ENCODE measurements around the gene OR52N5. TPM values are rescaled to one million over a fixed set of nuclear protein-coding genes. Genes with fewer than 3 reads are reported as not detected.

Gene OR52N5
- total and polyA plus RNA-seq, 2 experiments from 2014 or later, result not detected

GRCh38 chr11:5736396-5736795 is 46.8 kb downstream of the OR52N5 start, which contains the start of gene OR56B1:
Gene OR56B1 (plus strand): TSS chr11:5736448. CDS start chr11:5736517, 69 bp downstream.
- Histone ChIP-seq H3K4me1 (ENCODE audit: insufficient read depth) (no peaks in the 10 kb centered on the region), H3K27ac (no peak within 1 kb of the TSS), H3K9me2 (replicated peaks; ENCODE audit: insufficient read depth) (no peaks in the 10 kb centered on the region), H3K27me3 (no peaks in the 10 kb centered on the region), H3K79me2 (no peaks in the 10 kb centered on the region), H3K9me3 (ENCODE audit: low read depth) (no peaks in the 10 kb centered on the region), H3K4me2 (no peak within 1 kb of the TSS), H3K36me3 (replicated peaks; ENCODE audit: insufficient read depth, low read depth) (no peaks in the 10 kb centered on the region), H3K4me3 (no peak within 1 kb of the TSS), H2AFZ (no peak within 1 kb of the TSS), H4K20me1 (ENCODE audit: insufficient read depth, poor library complexity, severe bottlenecking) (no peaks in the 10 kb centered on the region)
- TF ChIP-seq CTCF (IDR thresholded peaks at IDR 0.05; ENCODE audit: poor library complexity), result no peak
- no peak for TF ChIP-seq EZH2 (IDR thresholded peaks at IDR 0.05; ENCODE audit: borderline replicate concordance)
- TF ChIP-seq EZH2phosphoT487 (IDR thresholded peaks at IDR 0.05; ENCODE audit: low read depth, severe bottlenecking, unreplicated experiment), result no peak
- WGBS (ENCODE audit: low lambda C conversion rate, missing lambda C conversion rate), result 84% methylated on average over 1 of the region's 1 CpG
- DNase-seq (ENCODE audit: low spot score), result no peak

GRCh38 chr11:5727691-5728090 is 55.5 kb downstream of the OR52N5 start:
- 83% methylated on average over 1 of the region's 1 CpG for WGBS (ENCODE audit: low lambda C conversion rate, missing lambda C conversion rate)
- no peak overlapping the region for H3K4me3 ChIP-seq
- no peaks in the 10 kb centered on the region for H3K79me2 ChIP-seq
- H3K4me2 ChIP-seq, result no peak overlapping the region
- H4K20me1 ChIP-seq (ENCODE audit: insufficient read depth, poor library complexity, severe bottlenecking), result no peaks in the 10 kb centered on the region
- no peaks in the 10 kb centered on the region for H3K9me2 ChIP-seq (replicated peaks; ENCODE audit: insufficient read depth)
- no peaks in the 10 kb centered on the region for H3K27me3 ChIP-seq
- no peaks in the 10 kb centered on the region for H3K9me3 ChIP-seq (ENCODE audit: low read depth)
- no peak overlapping the region for H2AFZ ChIP-seq
- no peak for DNase-seq (ENCODE audit: low spot score)
- no peak for TF ChIP-seq EZH2phosphoT487 (IDR thresholded peaks at IDR 0.05; ENCODE audit: low read depth, severe bottlenecking, unreplicated experiment)
- TF ChIP-seq CTCF (IDR thresholded peaks at IDR 0.05; ENCODE audit: poor library complexity), result no peak
- TF ChIP-seq EZH2 (IDR thresholded peaks at IDR 0.05; ENCODE audit: borderline replicate concordance), result no peak
- H3K27ac ChIP-seq, result no peak overlapping the region
- no peaks in the 10 kb centered on the region for H3K36me3 ChIP-seq (replicated peaks; ENCODE audit: insufficient read depth, low read depth)
- no peaks in the 10 kb centered on the region for H3K4me1 ChIP-seq (ENCODE audit: insufficient read depth)

- no peak for TF ChIP-seq EZH2phosphoT487 (IDR thresholded peaks at IDR 0.05; ENCODE audit: low read depth, severe bottlenecking, unreplicated experiment)
- TF ChIP-seq CTCF (IDR thresholded peaks at IDR 0.05; ENCODE audit: poor library complexity), result no peak
- TF ChIP-seq EZH2 (IDR thresholded peaks at IDR 0.05; ENCODE audit: borderline replicate concordance), result no peak
- Histone ChIP-seq H3K36me3 (replicated peaks; ENCODE audit: insufficient read depth, low read depth) (no peaks in the 10 kb centered on the region), H3K4me3 (no peak overlapping the region), H3K4me1 (ENCODE audit: insufficient read depth) (no peaks in the 10 kb centered on the region), H3K4me2 (no peak overlapping the region), H3K9me3 (ENCODE audit: low read depth) (no peaks in the 10 kb centered on the region), H3K27me3 (no peaks in the 10 kb centered on the region), H3K27ac (no peak overlapping the region), H3K9me2 (replicated peaks; ENCODE audit: insufficient read depth) (no peaks in the 10 kb centered on the region), H4K20me1 (ENCODE audit: insufficient read depth, poor library complexity, severe bottlenecking) (no peaks in the 10 kb centered on the region), H3K79me2 (no peaks in the 10 kb centered on the region), H2AFZ (no peak overlapping the region)
- 89% methylated on average over 1 of the region's 1 CpG for WGBS (ENCODE audit: low lambda C conversion rate, missing lambda C conversion rate)
- no peak for DNase-seq (ENCODE audit: low spot score)
Observed at GRCh38 chr11:5726351-5726750, 56.8 kb downstream of the OR52N5 start.

Other genes with a start within 250 kb of the OR52N5 start
- 0.28 TPM in 1 of 2 replicates, not detected in the other for gene OR52H1, start 234.8 kb downstream of the OR52N5 start, total RNA-seq
- not detected in 2 replicates for gene OR52H1, start 234.8 kb downstream of the OR52N5 start, polyA plus RNA-seq
- not detected in 2 replicates for gene OR52B6, start 202.5 kb downstream of the OR52N5 start, total RNA-seq
- gene OR52B6, start 202.5 kb downstream of the OR52N5 start, polyA plus RNA-seq, result not detected in 2 replicates
- 6.6 and 10.7 TPM in 2 replicates for gene TRIM6, start 186.7 kb downstream of the OR52N5 start, total RNA-seq
- gene TRIM6, start 186.7 kb downstream of the OR52N5 start, polyA plus RNA-seq, result 4.3 and 8.0 TPM in 2 replicates
- 10.5 and 14.6 TPM in 2 replicates for gene TRIM34, start 158.4 kb downstream of the OR52N5 start, total RNA-seq
- gene TRIM34, start 158.4 kb downstream of the OR52N5 start, polyA plus RNA-seq, result 2.7 and 3.6 TPM in 2 replicates
- gene TRIM5, start 98.3 kb downstream of the OR52N5 start, total RNA-seq, result 30.1 and 37.0 TPM in 2 replicates
- gene TRIM5, start 98.3 kb downstream of the OR52N5 start, polyA plus RNA-seq, result 14.2 and 19.6 TPM in 2 replicates
- gene TRIM22, start 93.6 kb downstream of the OR52N5 start, total RNA-seq, result 15.4 TPM in 2 replicates
- gene TRIM22, start 93.6 kb downstream of the OR52N5 start, polyA plus RNA-seq, result 9.3 and 10.4 TPM in 2 replicates
- gene OR56B1, start 46.9 kb downstream of the OR52N5 start, total RNA-seq, result not detected in 2 replicates
- gene OR56B1, start 46.9 kb downstream of the OR52N5 start, polyA plus RNA-seq, result not detected in 2 replicates
- gene OR52N4, start 29.1 kb downstream of the OR52N5 start, total RNA-seq, result not detected in 2 replicates
- not detected in 2 replicates for gene OR52N4, start 29.1 kb downstream of the OR52N5 start, polyA plus RNA-seq
- not detected in 2 replicates for gene OR52N1, start 7.9 kb upstream of the OR52N5 start, total RNA-seq
- gene OR52N1, start 7.9 kb upstream of the OR52N5 start, polyA plus RNA-seq, result not detected in 2 replicates
- gene OR52N2, start 25.6 kb upstream of the OR52N5 start, total RNA-seq, result not detected in 2 replicates
- not detected in 2 replicates for gene OR52N2, start 25.6 kb upstream of the OR52N5 start, polyA plus RNA-seq
- not detected in 2 replicates for gene OR52E6, start 58.5 kb upstream of the OR52N5 start, total RNA-seq
- not detected in 2 replicates for gene OR52E6, start 58.5 kb upstream of the OR52N5 start, polyA plus RNA-seq
- not detected in 2 replicates for gene OR52E8, start 74.3 kb upstream of the OR52N5 start, total RNA-seq
- not detected in 2 replicates for gene OR52E8, start 74.3 kb upstream of the OR52N5 start, polyA plus RNA-seq
- gene OR52E4, start 97.3 kb upstream of the OR52N5 start, total RNA-seq, result not detected in 2 replicates
- gene OR52E4, start 97.3 kb upstream of the OR52N5 start, polyA plus RNA-seq, result not detected in 2 replicates
- not detected in 2 replicates for gene OR52E5, start 109.9 kb upstream of the OR52N5 start, total RNA-seq
- gene OR52E5, start 109.9 kb upstream of the OR52N5 start, polyA plus RNA-seq, result not detected in 2 replicates
- gene OR56A3, start 158.9 kb upstream of the OR52N5 start, total RNA-seq, result not detected in 2 replicates
- not detected in 2 replicates for gene OR56A3, start 158.9 kb upstream of the OR52N5 start, polyA plus RNA-seq
- gene OR56A5, start 185.1 kb upstream of the OR52N5 start, total RNA-seq, result not detected in 2 replicates
- gene OR56A5, start 185.1 kb upstream of the OR52N5 start, polyA plus RNA-seq, result not detected in 2 replicates
- not detected in 2 replicates for gene OR52L1, start 203.6 kb upstream of the OR52N5 start, total RNA-seq
- gene OR52L1, start 203.6 kb upstream of the OR52N5 start, polyA plus RNA-seq, result not detected in 2 replicates
- not detected in 2 replicates for gene OR56A4, start 223.6 kb upstream of the OR52N5 start, total RNA-seq
- gene OR56A4, start 223.6 kb upstream of the OR52N5 start, polyA plus RNA-seq, result not detected in 2 replicates
- 0.07 and 0.08 TPM in 2 replicates for gene OR56A1, start 247.4 kb upstream of the OR52N5 start, total RNA-seq
- not detected in 2 replicates for gene OR56A1, start 247.4 kb upstream of the OR52N5 start, polyA plus RNA-seq